GM23248 (cell line): Measurements from ENCODE around the gene PRDX2.

ENCODE experiments used
- EZH2 ChIP-seq: fragments of 200-600 bp; sonication (generic); IDR thresholded peaks from 2 replicates; pipeline ENCODE4 v1.6.1; 2018; ENCODE audit warnings: antibody characterized with exemption, mild to moderate bottlenecking; ENCODE audit not compliant: insufficient read depth, poor library complexity, severe bottlenecking
- EZH2phosphoT487 ChIP-seq: fragments of 200-600 bp; sonication (generic); IDR thresholded peaks from 2 replicates; pipeline ENCODE4 v1.6.1; 2018; ENCODE audit warnings: antibody characterized with exemption, moderate library complexity, mild to moderate bottlenecking, low read depth; ENCODE audit not compliant: insufficient read depth

GRCh38 chr19:12825254-12826131, 23.9 kb upstream of the PRDX2 start:
- TF ChIP-seq EZH2phosphoT487 = no peak
- no peak for TF ChIP-seq EZH2
